Measurements from ENCODE around the gene GLYR1.

The GLYR1 gene

GRCh38 chr16:4846503-4846900, 586 bp downstream of the GLYR1 start:
- no peak for DNase-seq

DNA sequence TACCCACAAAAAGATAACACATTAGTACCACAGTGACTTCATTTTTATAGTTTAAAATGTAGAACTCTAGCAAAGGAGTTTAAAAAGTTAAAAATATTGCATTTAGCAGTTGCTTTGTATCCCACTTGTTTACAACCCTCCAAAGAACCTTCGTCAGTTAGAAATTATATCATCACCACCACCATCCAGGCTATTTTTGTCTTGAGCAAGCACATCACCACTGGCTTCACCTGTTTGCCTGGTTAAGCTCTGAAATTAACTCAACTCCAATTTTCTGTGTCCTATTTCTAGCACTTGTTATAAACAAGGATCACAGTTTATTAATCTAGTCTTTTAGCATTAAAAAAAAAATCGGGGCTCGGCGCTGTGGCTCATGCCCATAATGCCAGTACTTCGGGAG, 6.1 kb downstream of the GLYR1 start:
- no peak for DNase-seq

- no peak for DNase-seq
Measured at GRCh38 chr16:4839942-4840341, 7.1 kb downstream of the GLYR1 start.

- no peak for DNase-seq
Measured at GRCh38 chr16:4837733-4838501, 9.2 kb downstream of the GLYR1 start.

DNA sequence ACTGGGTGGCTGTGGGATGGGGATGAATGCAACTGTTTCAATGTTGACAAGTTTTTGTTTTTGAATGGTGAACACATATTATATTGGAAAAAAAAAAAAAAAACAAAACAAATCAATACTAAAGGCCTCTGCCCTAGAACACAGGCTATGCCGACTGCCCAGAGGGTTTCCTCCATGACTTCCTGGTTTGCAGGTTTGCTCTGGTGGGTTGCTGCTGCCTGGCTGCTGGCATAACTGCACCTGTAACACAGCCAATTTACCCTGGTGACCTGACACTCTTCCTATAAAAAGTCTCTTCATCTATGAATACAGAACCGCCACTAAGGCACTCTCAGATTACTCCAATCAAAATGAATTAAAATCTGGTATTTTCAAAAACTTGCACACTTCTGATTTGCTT, 10.4 kb downstream of the GLYR1 start:
- DNase-seq: no peak

DNA sequence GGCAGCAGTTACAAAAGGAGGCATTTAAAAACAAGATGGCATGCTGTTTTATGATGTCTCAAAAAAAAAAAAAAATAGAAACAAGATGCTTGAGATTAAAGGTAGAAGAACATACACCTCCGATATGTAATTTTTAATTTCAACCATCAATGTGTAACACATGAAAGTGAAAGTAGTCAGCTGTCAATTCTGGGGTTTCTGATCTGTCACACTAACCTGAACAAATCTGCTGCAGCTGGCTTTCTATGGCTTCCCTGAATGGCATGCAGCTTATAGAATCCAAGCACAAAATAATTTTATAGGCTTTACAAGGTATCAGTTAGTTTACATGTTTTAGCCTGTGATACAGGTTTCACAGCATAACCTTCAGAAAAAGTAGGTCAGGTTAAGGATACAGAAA, 13.5 kb downstream of the GLYR1 start:
- no peak for DNase-seq

- DNase-seq: no peak
Measured at GRCh38 chr16:4832698-4833343, 14.3 kb downstream of the GLYR1 start.

DNA sequence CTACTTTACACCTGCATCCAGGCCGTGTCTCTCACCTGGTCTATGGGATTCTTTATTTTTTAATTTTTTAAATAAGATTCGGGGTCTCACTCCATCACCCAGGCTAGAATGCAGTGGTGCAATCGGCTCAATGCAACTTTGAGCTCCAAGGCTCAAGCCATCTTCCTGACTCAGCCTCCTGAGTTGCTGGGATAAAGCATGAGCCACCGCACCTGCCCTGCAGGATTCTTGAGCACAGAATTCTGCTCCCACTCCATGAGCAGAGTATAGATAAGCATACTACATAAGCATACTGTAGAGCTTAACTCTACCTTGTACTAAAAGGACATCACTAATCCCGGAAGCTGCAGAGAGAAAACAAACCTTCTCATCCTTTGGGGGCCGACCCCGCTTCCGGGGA, 15.5 kb downstream of the GLYR1 start:
- no peak for DNase-seq

- DNase-seq: no peak
Measured at GRCh38 chr16:4830408-4830807, 16.7 kb downstream of the GLYR1 start.

DNA sequence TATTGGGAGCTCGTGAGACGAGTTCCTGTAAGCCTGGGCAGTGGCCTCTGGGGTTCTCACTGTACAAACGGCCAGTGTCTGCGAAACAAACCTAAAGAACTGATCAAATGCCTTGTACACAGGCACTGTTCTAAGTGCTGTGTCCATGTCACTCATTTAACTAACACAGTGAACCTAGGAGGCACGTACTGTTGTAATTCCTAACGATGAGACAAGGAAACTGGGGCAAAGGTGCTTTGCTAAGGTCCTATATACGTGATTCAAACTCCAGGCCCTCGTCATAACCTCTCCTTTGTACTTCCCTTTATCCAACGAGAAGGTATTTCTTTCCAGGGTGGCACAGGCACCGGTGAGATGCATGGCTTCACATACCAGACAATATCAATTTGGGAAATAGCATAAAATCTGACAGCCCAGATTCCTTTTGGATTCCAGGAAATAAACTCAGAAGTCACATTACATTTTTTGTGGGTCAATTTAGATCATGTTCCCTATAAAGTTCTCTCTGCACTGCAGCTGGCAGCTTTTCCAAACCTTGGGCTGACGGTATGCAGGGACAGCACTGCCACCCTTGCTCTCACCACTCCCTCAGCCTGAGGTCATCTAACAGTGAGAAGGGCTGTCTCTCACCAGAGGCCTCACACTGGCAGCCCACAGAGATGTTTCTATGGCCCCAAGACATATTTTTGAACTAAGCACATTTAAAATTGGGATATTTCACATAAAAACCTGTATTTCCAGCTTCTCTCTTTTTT, 18.3 kb downstream of the GLYR1 start:
- DNase-seq: no peak

DNA sequence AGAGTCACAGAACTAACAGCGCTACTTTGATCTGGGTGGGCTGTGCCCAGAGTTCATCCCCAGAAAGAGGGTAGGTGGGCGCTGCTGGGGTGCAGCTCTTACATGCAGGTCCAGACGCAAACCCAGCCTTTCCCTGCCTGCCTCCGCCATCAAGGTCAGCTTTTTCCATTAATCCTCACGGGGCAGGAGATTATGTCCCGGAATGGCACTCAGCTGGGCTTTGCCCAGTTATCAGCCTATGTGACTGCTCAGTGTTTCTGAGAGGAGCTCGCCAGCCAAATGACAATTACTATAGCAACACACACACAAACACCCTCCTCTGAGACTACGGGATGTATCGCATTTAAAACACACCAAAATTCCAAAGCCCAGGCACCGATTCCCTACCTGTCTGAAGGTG, 20.1 kb downstream of the GLYR1 start:
- DNase-seq: no peak

DNA sequence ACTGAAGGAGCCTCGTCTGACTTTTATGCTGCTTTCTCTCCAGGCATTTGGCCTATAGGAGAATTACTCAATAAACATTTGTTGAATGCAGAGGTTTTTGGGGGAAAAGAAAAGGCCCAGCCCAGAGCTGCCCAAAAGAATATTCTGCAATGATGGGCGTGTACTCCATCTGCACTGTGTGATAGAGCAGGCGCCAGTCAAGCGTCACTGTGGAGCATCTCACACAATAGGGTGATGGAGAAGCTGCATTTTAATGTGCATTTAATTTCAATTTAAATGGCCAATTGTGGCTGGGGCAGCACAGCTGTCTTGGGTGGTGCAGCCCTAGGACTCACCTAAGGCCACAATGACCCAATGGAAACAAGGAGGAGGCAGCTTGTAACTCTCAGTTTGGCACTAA, 20.6 kb downstream of the GLYR1 start:
- no peak for DNase-seq

GRCh38 chr16:4825196-4825595, 21.9 kb downstream of the GLYR1 start:
- no peak for DNase-seq

- no peak for DNase-seq
Measured at GRCh38 chr16:4820652-4821051, 26.4 kb downstream of the GLYR1 start.

GRCh38 chr16:4814542-4815173, 32.4 kb downstream of the GLYR1 start:
- no peak for DNase-seq

- DNase-seq: no peak
Measured at GRCh38 chr16:4814046-4814445, 33.0 kb downstream of the GLYR1 start.

GRCh38 chr16:4813251-4814003, 33.7 kb downstream of the GLYR1 start:
- no peak for DNase-seq

DNA sequence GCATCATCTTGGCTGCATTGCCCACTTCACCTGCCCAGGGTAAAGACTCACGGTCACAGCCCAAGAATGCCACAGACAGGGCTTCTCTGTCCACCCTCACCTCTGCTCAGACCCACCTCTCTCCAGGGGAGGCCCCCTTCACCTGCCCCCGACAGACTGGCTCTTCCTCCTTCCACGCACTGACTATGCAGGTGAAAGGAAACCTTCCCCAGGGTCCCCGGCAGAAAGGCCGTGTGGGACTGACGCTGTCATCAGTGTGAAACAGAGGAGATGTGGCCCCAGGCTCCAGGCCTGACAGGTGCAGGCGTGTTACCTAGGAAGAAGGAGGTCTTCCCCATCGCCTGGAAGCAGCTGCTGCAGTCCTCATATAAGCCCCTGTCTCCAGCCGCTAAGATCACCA, 35.3 kb downstream of the GLYR1 start:
- DNase-seq: no peak

- DNase-seq: no peak
Measured at GRCh38 chr16:4811242-4811641, 35.8 kb downstream of the GLYR1 start.

DNA sequence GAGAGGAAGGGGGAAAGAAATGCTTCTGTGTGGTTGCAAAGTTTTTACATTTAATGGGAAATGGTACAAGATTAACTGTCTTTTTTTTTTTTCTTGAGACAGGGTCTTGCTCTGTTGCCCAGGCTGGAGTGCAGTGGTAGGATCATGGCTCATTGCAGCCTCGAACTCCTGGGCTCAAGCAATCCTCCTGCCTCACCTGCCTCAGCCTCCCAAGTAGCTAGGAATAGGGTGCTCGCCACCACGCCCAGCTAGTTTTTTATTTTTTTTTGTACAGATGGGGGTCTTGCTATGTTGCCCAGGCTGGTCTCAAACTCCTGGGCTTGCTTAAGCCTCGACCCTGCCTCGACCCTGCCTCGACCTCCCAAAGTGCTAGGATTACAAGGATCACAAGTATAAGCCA, 40.8 kb downstream of the GLYR1 start:
- DNase-seq: no peak

DNA sequence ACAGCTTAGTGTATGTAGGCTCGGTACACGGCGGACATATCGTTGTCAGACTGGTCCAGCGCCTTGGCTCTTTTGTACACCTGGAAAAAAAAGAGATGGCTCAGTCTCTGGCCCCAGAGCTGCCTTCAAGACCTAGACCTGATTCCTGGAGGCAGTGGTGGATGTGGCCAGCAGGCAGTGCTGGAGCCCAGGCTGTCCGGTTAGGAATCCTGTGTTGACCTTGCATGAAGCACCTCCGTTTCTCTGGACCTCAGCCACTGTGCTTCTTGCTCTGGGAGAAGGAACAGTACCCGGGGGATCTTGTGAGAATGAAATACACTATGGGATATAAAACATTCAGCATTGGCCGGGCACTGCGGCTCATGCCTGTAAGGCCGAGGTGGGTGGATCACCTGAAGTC, 41.9 kb downstream of the GLYR1 start:
- no peak for DNase-seq

DNA sequence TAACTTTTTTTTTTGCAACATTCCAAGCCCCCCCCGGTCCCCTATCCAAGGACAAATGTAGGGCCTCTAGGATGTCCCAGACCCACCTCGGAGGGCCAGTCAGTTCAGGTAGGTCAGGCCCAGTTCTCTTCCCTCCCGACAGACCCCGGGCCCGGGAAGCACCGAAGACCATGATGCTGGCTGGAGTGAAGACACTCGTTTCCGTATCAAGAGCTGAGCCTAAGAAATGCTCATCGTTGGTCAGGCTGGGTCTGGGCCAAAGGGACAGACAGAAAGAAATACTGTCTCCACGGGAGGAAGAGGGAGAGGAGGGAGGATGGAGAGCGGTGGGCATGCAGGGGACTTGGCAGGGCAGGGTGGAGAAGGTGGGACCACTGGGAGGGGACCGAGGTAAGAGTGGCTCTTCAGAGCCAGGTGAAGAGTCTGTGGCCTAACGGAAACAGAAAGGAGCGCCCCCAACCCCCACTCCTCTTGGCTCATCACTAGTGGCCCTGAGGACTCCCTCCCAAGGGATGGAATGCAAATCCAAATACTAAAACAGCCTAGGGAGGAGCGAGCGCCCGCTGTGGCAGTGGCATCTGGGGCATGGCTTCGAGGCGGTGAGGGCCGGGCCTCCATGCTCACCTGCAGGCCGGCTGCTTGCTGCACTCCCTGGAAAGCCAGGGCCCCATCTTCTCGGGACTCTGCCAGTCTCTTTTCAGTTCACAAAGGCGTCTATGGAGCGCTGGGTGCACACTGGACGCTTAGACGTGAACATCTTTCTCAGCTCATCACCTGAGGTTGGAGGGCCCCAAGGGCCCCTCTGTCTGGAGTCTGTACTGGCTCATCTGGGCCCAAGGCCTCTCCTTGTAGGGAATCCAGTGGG, 43.0 kb downstream of the GLYR1 start:
- DNase-seq: no peak
